HCT116 (cell line): ENCODE results near the gene UBE2O. TPM values are rescaled to one million over a fixed set of nuclear protein-coding genes. Genes with fewer than 3 reads are reported as not detected.

Source experiments
- ATAC-seq: fragments of 200-7000 bp; cut with Tn5 transposase; 2 replicates; pipeline ENCODE4 v1.9.1; 2020; ENCODE audit warnings: mild to moderate bottlenecking, moderate library complexity
- BruUV-seq: library from RNA; stranded (reverse); fragments of 400-500 nt; replicated peaks from 2 replicates; lab custom pipeline; 2021; lab: Mats Ljungman, UMichigan
- CTCF ChIA-PET: fragments of 300-600 bp; sonication (Branson Sonifier 250); formaldehyde crosslinking; loops from one replicate; lab custom pipeline; 2021; ENCODE audit warnings: antibody characterized with exemption; lab: Charles Lee
- POLR2A ChIA-PET: fragments of 300-600, 350-600 bp; sonication (Branson Sonifier 250); formaldehyde crosslinking; loops from one replicate; lab custom pipeline; 2021; ENCODE audit warnings: antibody characterized with exemption; lab: Charles Lee
- RAD21 ChIA-PET, 2 experiments: fragments of 300-600 bp; sonication (Branson Sonifier 250); formaldehyde crosslinking; loops; one replicate each; lab custom pipeline; 2023; ENCODE audit warnings: low total read pairs in 2 of 2; ENCODE audit not compliant: uncharacterized antibody in 2 of 2, unreplicated experiment in 2 of 2, low non-redundant PET in 1 of 2; lab: Charles Lee
- DNase-seq: peaks from one replicate; pipeline ENCODE4 v3.0.0-alpha.2; 2010; ENCODE audit warnings: low read depth, low spot score
- H2AFZ ChIP-seq: fragments of 200-600 bp; shearing (Covaris generic), sonication (generic); 2 replicates; pipeline ENCODE4 v1.6.1; 2017; ENCODE audit warnings: low read depth, mixed run types, mixed read lengths, antibody characterized with exemption, low read length; ENCODE audit not compliant: poor library complexity, severe bottlenecking
- H3K27ac ChIP-seq: 2 replicates; pipeline ENCODE4 v1.5.1; 2012; ENCODE audit warnings: low read depth, low read length
- H3K27me3 ChIP-seq: fragments of 200-600 bp; sonication (generic); 2 replicates; pipeline ENCODE4 v1.6.1; 2016; ENCODE audit warnings: mixed run types, low read length, mixed read lengths; ENCODE audit not compliant: insufficient read depth
- H3K36me3 ChIP-seq, 2 experiments: fragments of 200-500 bp in 1 of 2; fragments of 200-600 bp in 1 of 2; sonication (Bioruptor generic) in 1 of 2; sonication (generic) in 1 of 2; 2 replicates each; pipeline versions ENCODE4 v1.5.1 to v1.6.1; 2014 to 2016; ENCODE audit warnings: low read length in 2 of 2, inconsistent platforms in 1 of 2, mixed read lengths in 1 of 2, mixed run types in 1 of 2; ENCODE audit not compliant: insufficient read depth in 2 of 2, control insufficient read depth in 1 of 2
- H3K4me1 ChIP-seq, 2 experiments: fragments of 200-600 bp in 1 of 2; sonication (generic) in 1 of 2; 2 replicates each; pipeline versions ENCODE4 v1.5.1 to v1.6.1; 2012 to 2017; ENCODE audit warnings: low read length in 2 of 2, inconsistent platforms in 1 of 2, mild to moderate bottlenecking in 1 of 2, mixed read lengths in 1 of 2, mixed run types in 1 of 2, moderate library complexity in 1 of 2; ENCODE audit not compliant: insufficient read depth in 2 of 2, control insufficient read depth in 1 of 2
- H3K4me2 ChIP-seq: fragments of 200-600 bp; sonication (generic); 2 replicates; pipeline ENCODE4 v1.6.1; 2017; ENCODE audit warnings: mixed run types, low read length, mixed read lengths
- H3K4me3 ChIP-seq, 2 experiments: fragments of 200-600 bp in 1 of 2; sonication (generic) in 1 of 2; replicated peaks in 1 of 2; 2 replicates each; pipeline ENCODE4 v1.5.1; 2011 to 2016; ENCODE audit warnings: low read length in 2 of 2, control low read depth in 1 of 2, low read depth in 1 of 2, mild to moderate bottlenecking in 1 of 2, mixed read lengths in 1 of 2, mixed run types in 1 of 2
- H3K79me2 ChIP-seq: fragments of 200-600 bp; sonication (generic); 2 replicates; pipeline ENCODE4 v1.6.1; 2017; ENCODE audit warnings: mild to moderate bottlenecking, mixed run types, low read length, moderate library complexity, mixed read lengths; ENCODE audit not compliant: insufficient read depth
- H3K9ac ChIP-seq: fragments of 200-600 bp; sonication (generic); 2 replicates; pipeline ENCODE4 v1.6.1; 2016; ENCODE audit warnings: low read length, mixed read lengths
- H3K9me2 ChIP-seq: fragments of 200-600 bp; sonication (generic), shearing (Covaris generic); 2 replicates; pipeline ENCODE4 v1.6.1; 2017; ENCODE audit warnings: mixed run types, mild to moderate bottlenecking, moderate library complexity; ENCODE audit not compliant: insufficient read depth
- H3K9me3 ChIP-seq, 2 experiments: fragments of 200-500 bp in 1 of 2; fragments of 200-600 bp in 1 of 2; sonication (Bioruptor generic) in 1 of 2; sonication (generic) in 1 of 2; 2 replicates each; pipeline ENCODE4 v1.6.1; 2014 to 2017; ENCODE audit warnings: low read length in 2 of 2, mixed read lengths in 2 of 2, inconsistent platforms in 1 of 2, low read depth in 1 of 2, mild to moderate bottlenecking in 1 of 2, mixed run types in 1 of 2, moderate library complexity in 1 of 2; ENCODE audit not compliant: control insufficient read depth in 1 of 2, insufficient read depth in 1 of 2
- H4K20me1 ChIP-seq: fragments of 200-600 bp; sonication (generic), shearing (Covaris generic); 2 replicates; pipeline ENCODE4 v1.6.1; 2017; ENCODE audit warnings: mixed run types, mild to moderate bottlenecking, moderate library complexity; ENCODE audit not compliant: insufficient read depth
- CTCF ChIP-seq, 3 experiments: fragments of 200-600 bp in 1 of 3; sonication (generic) in 1 of 3; IDR thresholded peaks in 2 of 3; conservative IDR thresholded peaks in 1 of 3; 2 replicates each; pipeline ENCODE4 v1.5.1; 2012 to 2017; ENCODE audit warnings: low read depth in 2 of 3, low read length in 2 of 3, antibody characterized with exemption in 1 of 3, borderline replicate concordance in 1 of 3, control low read depth in 1 of 3, mild to moderate bottlenecking in 1 of 3, mixed read lengths in 1 of 3, mixed run types in 1 of 3, moderate library complexity in 1 of 3; ENCODE audit not compliant: insufficient read depth in 1 of 3
- EZH2phosphoT487 ChIP-seq: fragments of 200-600 bp; IDR thresholded peaks from 2 replicates; pipeline ENCODE4 v1.6.1; 2018; ENCODE audit warnings: antibody characterized with exemption, borderline replicate concordance
- POLR2AphosphoS5 ChIP-seq: IDR thresholded peaks from 2 replicates; pipeline ENCODE4 v1.6.1; 2011; ENCODE audit warnings: mild to moderate bottlenecking, low read depth, low read length, moderate library complexity
- RAD21 ChIP-seq: IDR thresholded peaks from 2 replicates; pipeline ENCODE4 v1.6.1; 2012; ENCODE audit warnings: low read depth, mild to moderate bottlenecking
- ZBTB33 ChIP-seq: IDR thresholded peaks from 2 replicates; pipeline ENCODE4 v1.6.1; 2011; ENCODE audit warnings: mild to moderate bottlenecking, low read length, moderate library complexity; ENCODE audit not compliant: insufficient replicate concordance; ENCODE audit errors: extremely low read depth
- ZFX ChIP-seq: fragments of 450-650 bp; IDR thresholded peaks from 2 replicates; pipeline ENCODE4 v1.6.1; 2017
- intact Hi-C: fragments of 100-400 bp; cut with micrococcal nuclease; formaldehyde crosslinking; loops from 2 replicates; pipeline ENCODE4 v1.10.0; 2022
- total RNA-seq: library from RNA; stranded (reverse); gene quantifications from one replicate; pipeline ENCODE4 v1.2.1, GENCODE V29; 2021; ENCODE audit not compliant: unreplicated experiment

UBE2O gene
- total RNA-seq, 1 experiment from 2014 or later: 59.1 TPM

- Histone ChIP-seq H3K9ac (no peak overlapping the region), H3K4me1 (peaks cover 7 to 27% of the 10 kb centered on the region in 2 experiments; a peak in 3 of 4 replicates), H3K27ac (no peak overlapping the region), H3K79me2 (no peaks in the 10 kb centered on the region), H2AFZ (peak overlapping the region; percentile 82), H3K9me3 (no peaks in the 10 kb centered on the region), H3K9me2 (no peaks in the 10 kb centered on the region), H3K4me3 (no peak overlapping the region), H4K20me1 (no peaks in the 10 kb centered on the region), H3K27me3 (no peaks in the 10 kb centered on the region), H3K36me3 (no peaks in the 10 kb centered on the region), H3K4me2 (peak overlapping the region; percentile 26)
- ATAC-seq: peak; percentile 83
- ChIA-PET RAD21 (interaction anchor here (0.6 to 0.7 kb wide), 5 partner anchors 14 to 580 kb away, joined by 3 read pairs; partner anchors contain the start of gene SPHK1 (in 1 of the 2)), CTCF (interaction anchor here (0.9 to 2.8 kb wide), 15 partner anchors 8 to 123 kb away, joined by 3 to 40 read pairs (median 6); partner anchors contain the start of genes PRPSAP1 and SPHK1), POLR2A (interaction anchor here (1.0 to 1.4 kb wide), 2 partner anchors 13 to 17 kb away, joined by 3 to 5 read pairs; partner anchors contain the start of gene PRPSAP1)
- intact Hi-C loops: loop anchor here (2.0 kb wide), 1 partner anchor 28 kb away; no protein-coding TSS in a partner anchor
- BruUV-seq: no TSS peak
- DNase-seq: no peak
- peak; percentile 80 to 99 (median 97) for TF ChIP-seq CTCF (IDR thresholded peaks at IDR 0.05 in 2 of 3, conservative IDR thresholded peaks at IDR 0.05 in 1 of 3; ENCODE audit: borderline replicate concordance in 1 of 3, insufficient read depth in 1 of 3, low read depth in 2 of 3, low read length in 2 of 3)
- no peak for TF ChIP-seq ZBTB33
- TF ChIP-seq RAD21: peak; percentile 43
- TF ChIP-seq ZFX: no peak
- TF ChIP-seq POLR2AphosphoS5: no peak
- TF ChIP-seq EZH2phosphoT487: no peak
Measured at GRCh38 chr17:76370261-76370993, 82.5 kb downstream of the UBE2O start.
